ENCODE data around the gene OR5A2. TPM values are rescaled to one million over a fixed set of nuclear protein-coding genes. Genes with fewer than 3 reads are reported as not detected.

OR5A2 gene
- total and polyA plus RNA-seq, 10 of the 15 experiments (the other 5 are each of a cell fraction or from before 2014, with no cell fraction given) = not detected

- no peak for TF ChIP-seq ZNF687 (IDR thresholded peaks at IDR 0.05)
- no peak for TF ChIP-seq SIN3A (IDR thresholded peaks at IDR 0.05; ENCODE audit: low read depth, low read length)
- no peak for TF ChIP-seq KAT2A (conservative IDR thresholded peaks at IDR 0.05; ENCODE audit: control insufficient read depth, low read depth, low read length)
- peak; percentile 22; the same call in 1 of the 2 replicates for TF ChIP-seq CHD2 (IDR thresholded peaks at IDR 0.05; ENCODE audit: borderline replicate concordance, low read depth, low read length)
- no peak for TF ChIP-seq ZNF592 (IDR thresholded peaks at IDR 0.05)
- TF ChIP-seq TAF1 (IDR thresholded peaks at IDR 0.05; ENCODE audit: borderline replicate concordance, low read depth, low read length) = no peak
- TF ChIP-seq BCL3 (IDR thresholded peaks at IDR 0.05; ENCODE audit: borderline replicate concordance, insufficient read depth, low read depth, low read length, poor library complexity, severe bottlenecking) = no peak
- TF ChIP-seq PRDM15 (CRISPR knock-in tag; IDR thresholded peaks at IDR 0.05) = no peak
- no peak for TF ChIP-seq NRF1 (conservative IDR thresholded peaks at IDR 0.05; ENCODE audit: low read depth, low read length)
- no peak for TF ChIP-seq RFX5 (IDR thresholded peaks at IDR 0.05; ENCODE audit: low read depth, low read length)
- TF ChIP-seq EZH2 (IDR thresholded peaks at IDR 0.05; ENCODE audit: borderline replicate concordance, control insufficient read depth, low read depth, low read length) = no peak
- peak; percentile 64 for TF ChIP-seq CREM (IDR thresholded peaks at IDR 0.05; ENCODE audit: low read depth)
- no peak for TF ChIP-seq USF1 (IDR thresholded peaks at IDR 0.05; ENCODE audit: borderline replicate concordance, extremely low read length, insufficient read depth, low read depth, low read length)
Measured at GRCh38 chr11:59380263-59381059, 45.8 kb downstream of the OR5A2 start (continued).

Data from GM12878 (cell line).